GM12878 (cell line): Measurements from ENCODE around the gene B4GALNT4. TPM values are rescaled to one million over a fixed set of nuclear protein-coding genes. Genes with fewer than 3 reads are reported as not detected.

Experiments
- BCL3 ChIP-seq: IDR thresholded peaks from 2 replicates; pipeline ENCODE4 v1.6.1; 2011; ENCODE audit warnings: borderline replicate concordance, low read depth, mild to moderate bottlenecking, moderate library complexity, low read length; ENCODE audit not compliant: insufficient read depth, poor library complexity, severe bottlenecking
- BHLHE40 ChIP-seq, 2 experiments: fragments of 450-650 bp in 1 of 2; IDR thresholded peaks; 2 replicates each; pipeline ENCODE4 v1.6.1; 2011 to 2017; ENCODE audit warnings: low read depth in 2 of 2, borderline replicate concordance in 1 of 2, improper control_type of control experiment in 1 of 2, low read length in 1 of 2, mild to moderate bottlenecking in 1 of 2
- CBFB ChIP-seq: IDR thresholded peaks from 2 replicates; pipeline ENCODE4 v1.6.1; 2016; ENCODE audit warnings: antibody characterized with exemption, low read depth
- ESRRA ChIP-seq: IDR thresholded peaks from 2 replicates; pipeline ENCODE4 v1.6.1; 2012; ENCODE audit warnings: mild to moderate bottlenecking, low read length, improper control_type of control experiment
- FOXM1 ChIP-seq: IDR thresholded peaks from 2 replicates; pipeline ENCODE4 v1.6.1; 2012; ENCODE audit warnings: low read depth, mild to moderate bottlenecking, inconsistent platforms, low read length, moderate library complexity
- HDAC6 ChIP-seq: fragments of 200-600 bp; sonication (generic); IDR thresholded peaks from one replicate; pipeline ENCODE4 v1.8.0; 2017; ENCODE audit warnings: antibody characterized with exemption; ENCODE audit not compliant: unreplicated experiment
- IKZF2 ChIP-seq, 2 experiments: fragments of 450-650 bp; IDR thresholded peaks; 2 replicates each; pipeline ENCODE4 v1.6.1; 2017; ENCODE audit warnings: mild to moderate bottlenecking in 2 of 2, moderate library complexity in 2 of 2
- MTA3 ChIP-seq: IDR thresholded peaks from 2 replicates; pipeline ENCODE4 v1.6.1; 2012; ENCODE audit warnings: low read length, inconsistent platforms, borderline replicate concordance
- MYB ChIP-seq: fragments of 150-350 bp; IDR thresholded peaks from 2 replicates; pipeline ENCODE4 v1.6.1; 2014; ENCODE audit warnings: mild to moderate bottlenecking, low read depth, low read length, borderline replicate concordance
- NBN ChIP-seq: fragments of 450-650 bp; IDR thresholded peaks from 2 replicates; pipeline ENCODE4 v1.6.1; 2016
- NFYA ChIP-seq: IDR thresholded peaks from 2 replicates; pipeline ENCODE4 v1.6.1; 2011; ENCODE audit warnings: low read depth, mild to moderate bottlenecking, low read length, improper control_type of control experiment, borderline replicate concordance
- NR2C1 ChIP-seq: fragments of 450-650 bp; IDR thresholded peaks from 2 replicates; pipeline ENCODE4 v1.6.1; 2017; ENCODE audit warnings: antibody characterized with exemption, mild to moderate bottlenecking, moderate library complexity
- PBX3 ChIP-seq: IDR thresholded peaks from 2 replicates; pipeline ENCODE4 v1.6.1; 2011; ENCODE audit warnings: mild to moderate bottlenecking, low read depth, low read length, moderate library complexity; ENCODE audit not compliant: insufficient replicate concordance
- POLR2AphosphoS5 ChIP-seq: IDR thresholded peaks from 2 replicates; pipeline ENCODE4 v1.6.1; 2011; ENCODE audit warnings: mild to moderate bottlenecking, low read length, inconsistent platforms
- RAD21 ChIP-seq: IDR thresholded peaks from 2 replicates; pipeline ENCODE4 v1.6.1; 2011; ENCODE audit warnings: mild to moderate bottlenecking, low read depth, low read length, moderate library complexity; ENCODE audit not compliant: insufficient read depth
- RBBP5 ChIP-seq: fragments of 200-600 bp; sonication (generic); conservative IDR thresholded peaks from 2 replicates; pipeline ENCODE4 v1.6.1; 2016
- RELA ChIP-seq: fragments of 450-650 bp; IDR thresholded peaks from 2 replicates; pipeline ENCODE4 v1.8.0; 2014; ENCODE audit warnings: borderline replicate concordance; ENCODE audit not compliant: partially characterized antibody
- SPI1 ChIP-seq: IDR thresholded peaks from 2 replicates; pipeline ENCODE4 v1.6.1; 2011; ENCODE audit warnings: low read depth, mild to moderate bottlenecking, low read length, moderate library complexity, borderline replicate concordance; ENCODE audit not compliant: insufficient read depth
- SREBF1 ChIP-seq: IDR thresholded peaks from 2 replicates; pipeline ENCODE4 v1.6.1; 2012; ENCODE audit warnings: mild to moderate bottlenecking, low read length
- SREBF2 ChIP-seq: IDR thresholded peaks from 2 replicates; pipeline ENCODE4 v1.6.1; 2012; ENCODE audit warnings: mild to moderate bottlenecking, low read length
- TBL1XR1 ChIP-seq: IDR thresholded peaks from 2 replicates; pipeline ENCODE4 v1.6.1; 2012; ENCODE audit warnings: low read depth, low read length, improper control_type of control experiment
- TCF7 ChIP-seq: IDR thresholded peaks from 2 replicates; pipeline ENCODE4 v1.6.1; 2014; ENCODE audit warnings: antibody characterized with exemption, borderline replicate concordance
- ZNF274 ChIP-seq: IDR thresholded peaks from one replicate; pipeline ENCODE4 v1.8.0; 2011; ENCODE audit not compliant: insufficient read length, insufficient read depth
- ZNF384 ChIP-seq: IDR thresholded peaks from 2 replicates; pipeline ENCODE4 v1.6.1; 2012; ENCODE audit warnings: low read depth, mild to moderate bottlenecking, low read length, improper control_type of control experiment, borderline replicate concordance
- ZNF622 ChIP-seq: fragments of 450-650 bp; IDR thresholded peaks from 2 replicates; pipeline ENCODE4 v1.6.1; 2017; ENCODE audit warnings: mild to moderate bottlenecking, inconsistent platforms
- polyA plus RNA-seq, 11 experiments: library from polyadenylated mRNA; depleted of rRNA in 4 of 11; unstranded in 6 of 11; stranded (reverse) in 5 of 11; fragments of >200 nt; fragmentation: Nextera tagmentation in 4 of 11; fragmentation: Illumina TruSeq in 1 of 11; extraction: Ambion mirVana in 4 of 11; extraction: Trizol in 1 of 11; gene quantifications; 1 replicate in 1 of 11; 2 replicates in 10 of 11; pipeline versions ENCODE4 v1.2.1 to v1.2.3, GENCODE V29; 2011 to 2016; ENCODE audit warnings: inconsistent platforms in 2 of 11, missing spikeins in 2 of 11, low read depth in 1 of 11
- total RNA-seq, 4 experiments: library from RNA; depleted of rRNA in 3 of 4; stranded (reverse); fragments of >200 nt in 3 of 4; fragmentation: Illumina TruSeq in 1 of 4; extraction: Trizol in 1 of 4; gene quantifications; 2 replicates each; pipeline versions ENCODE4 v1.2.1 to v1.2.3, GENCODE V29; 2013 to 2021
- TF ChIP-seq, protein P1 (sequence below): fragments of 450-650 bp; IDR thresholded peaks from 2 replicates; pipeline ENCODE4 v1.6.1; 2016; ENCODE audit warnings: mild to moderate bottlenecking
- TF ChIP-seq, protein P2 (sequence below): fragments of 450-650 bp; IDR thresholded peaks from 2 replicates; pipeline ENCODE4 v1.6.1; 2016; ENCODE audit warnings: mild to moderate bottlenecking

B4GALNT4 gene
- total and polyA plus RNA-seq, 10 of the 15 experiments (the other 5 are each of a cell fraction or from before 2014, with no cell fraction given), result 0.04 to 0.82 (median 0.40) TPM; not detected in 6

DNA sequence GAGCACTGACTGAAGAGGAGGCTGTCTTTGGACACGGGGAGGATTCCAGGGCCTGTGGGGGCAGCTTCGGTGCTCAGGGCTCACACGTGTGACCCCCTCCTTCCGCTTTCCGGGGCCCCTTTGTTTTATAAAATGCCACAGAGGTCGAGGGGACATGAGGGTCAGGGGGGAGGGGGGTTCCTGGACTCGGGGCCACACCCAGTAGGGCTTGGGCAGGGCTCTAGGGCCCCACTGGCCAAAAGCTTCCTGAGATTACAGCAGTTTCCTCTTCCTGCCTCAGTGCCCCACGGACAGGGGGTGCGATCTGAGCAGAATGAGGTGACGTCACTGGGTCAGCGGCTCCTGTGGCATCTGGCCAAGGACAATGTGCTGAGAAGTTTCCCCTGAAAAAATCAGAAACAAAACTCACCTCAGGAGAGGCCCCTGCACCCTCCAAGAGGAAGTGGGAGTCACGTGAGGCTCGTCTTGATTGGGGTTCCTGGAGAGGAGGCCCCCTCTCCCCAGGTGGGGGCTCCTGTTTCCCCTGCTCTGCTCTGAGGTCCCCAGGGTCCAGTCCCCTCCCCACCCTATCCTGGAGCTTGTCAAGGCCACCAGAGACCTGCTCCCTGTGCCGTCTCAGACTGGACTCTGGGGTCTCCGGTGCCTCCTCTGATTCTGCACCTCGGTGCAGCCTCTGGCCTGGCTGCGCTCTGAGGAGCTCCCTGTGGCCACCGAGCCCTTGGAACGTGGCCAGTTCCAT, 42.3 kb upstream of the B4GALNT4 start (continued):
- TF ChIP-seq BCL3 (peak; percentile 37), NFYA (no peak), SPI1 (peak; percentile 97), NBN (peak; percentile 99), POLR2AphosphoS5 (peak; percentile 69), ZNF622 (no peak), ZNF384 (peak; percentile 42; the same call in 1 of the 2 replicates), TCF7 (no peak), MTA3 (peak; percentile 82; the same call in 1 of the 2 replicates), IKZF2 (IDR thresholded peaks at IDR 0.05) (peak; percentile 89 to 91), FOXM1 (peak; percentile 75), TBL1XR1 (peak; percentile 65; the same call in 1 of the 2 replicates), RELA (peak; percentile 87), RAD21 (no peak), CBFB (0 out of 2 replicates have a peak, but pooled peaks have one; percentile 32), NR2C1 (peak; percentile 30; the same call in 1 of the 2 replicates), SREBF1 (no peak), HDAC6 (no peak), PBX3 (no peak), BHLHE40 (IDR thresholded peaks at IDR 0.05; ENCODE audit: borderline replicate concordance in 1 of 2, low read depth in 2 of 2, low read length in 1 of 2) (peak; percentile 98 to 99), MYB (no peak), RBBP5 (no peak), SREBF2 (no peak), ZNF274 (no peak), ESRRA (peak; percentile 41; the same call in 1 of the 2 replicates)
- TF ChIP-seq, protein P1, sequence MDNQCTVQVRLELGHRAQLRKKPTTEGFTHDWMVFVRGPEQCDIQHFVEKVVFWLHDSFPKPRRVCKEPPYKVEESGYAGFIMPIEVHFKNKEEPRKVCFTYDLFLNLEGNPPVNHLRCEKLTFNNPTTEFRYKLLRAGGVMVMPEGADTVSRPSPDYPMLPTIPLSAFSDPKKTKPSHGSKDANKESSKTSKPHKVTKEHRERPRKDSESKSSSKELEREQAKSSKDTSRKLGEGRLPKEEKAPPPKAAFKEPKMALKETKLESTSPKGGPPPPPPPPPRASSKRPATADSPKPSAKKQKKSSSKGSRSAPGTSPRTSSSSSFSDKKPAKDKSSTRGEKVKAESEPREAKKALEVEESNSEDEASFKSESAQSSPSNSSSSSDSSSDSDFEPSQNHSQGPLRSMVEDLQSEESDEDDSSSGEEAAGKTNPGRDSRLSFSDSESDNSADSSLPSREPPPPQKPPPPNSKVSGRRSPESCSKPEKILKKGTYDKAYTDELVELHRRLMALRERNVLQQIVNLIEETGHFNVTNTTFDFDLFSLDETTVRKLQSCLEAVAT, result no peak; the same call in 1 of the 2 replicates
- TF ChIP-seq, protein P2, sequence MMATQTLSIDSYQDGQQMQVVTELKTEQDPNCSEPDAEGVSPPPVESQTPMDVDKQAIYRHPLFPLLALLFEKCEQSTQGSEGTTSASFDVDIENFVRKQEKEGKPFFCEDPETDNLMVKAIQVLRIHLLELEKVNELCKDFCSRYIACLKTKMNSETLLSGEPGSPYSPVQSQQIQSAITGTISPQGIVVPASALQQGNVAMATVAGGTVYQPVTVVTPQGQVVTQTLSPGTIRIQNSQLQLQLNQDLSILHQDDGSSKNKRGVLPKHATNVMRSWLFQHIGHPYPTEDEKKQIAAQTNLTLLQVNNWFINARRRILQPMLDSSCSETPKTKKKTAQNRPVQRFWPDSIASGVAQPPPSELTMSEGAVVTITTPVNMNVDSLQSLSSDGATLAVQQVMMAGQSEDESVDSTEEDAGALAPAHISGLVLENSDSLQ, result no peak
